Measurements from ENCODE around the gene ADGRB3. TPM values are rescaled to one million over a fixed set of nuclear protein-coding genes. Genes with fewer than 3 reads are reported as not detected.

Gene ADGRB3
- total RNA-seq, 1 experiment from 2014 or later: 7.7 TPM

GRCh38 chr6:69164564-69165229 is 529.6 kb downstream of the ADGRB3 start:
- intact Hi-C loops (cut with micrococcal nuclease; ENCODE audit: unreplicated experiment): no loop called here
- TF ChIP-seq CTCF (conservative IDR thresholded peaks at IDR 0.05; ENCODE audit: low read depth, low read length): peak; percentile 56
- TF ChIP-seq EZH2 (IDR thresholded peaks at IDR 0.05; ENCODE audit: borderline replicate concordance, low read depth, low read length, poor library complexity, severe bottlenecking): no peak
- Histone ChIP-seq H3K27me3 (replicated peaks; ENCODE audit: insufficient read depth, low read depth, low read length, poor library complexity) (no peaks in the 10 kb centered on the region), H3K27ac (ENCODE audit: low read depth, low read length, poor library complexity, severe bottlenecking) (no peak overlapping the region), H3K36me3 (ENCODE audit: insufficient read depth, low read length, poor library complexity, severe bottlenecking) (no peaks in the 10 kb centered on the region), H3K9me3 (ENCODE audit: low read depth, low read length, poor library complexity, severe bottlenecking) (no peaks in the 10 kb centered on the region), H3K4me1 (ENCODE audit: insufficient read depth, low read length, poor library complexity, severe bottlenecking) (no peaks in the 10 kb centered on the region), H3K4me3 (ENCODE audit: low read depth, low read length, poor library complexity, severe bottlenecking) (no peak overlapping the region)
- POLR2A ChIA-PET (ENCODE audit: low non-redundant PET): no interaction called here
- CTCF ChIA-PET: interaction anchor here (0.6 to 1.0 kb wide), 3 partner anchors 15 to 703 kb away, joined by 3 to 4 read pairs (median 3); no protein-coding TSS in a partner anchor
- BruUV-seq (replicated peaks): no TSS peak
- peak; percentile 55 for DNase-seq (ENCODE audit: low spot score)

GRCh38 chr6:69179681-69180080 is 544.6 kb downstream of the ADGRB3 start:
- no peaks in the 10 kb centered on the region for H3K4me1 ChIP-seq (ENCODE audit: insufficient read depth, low read length, poor library complexity, severe bottlenecking)
- intact Hi-C loops (cut with micrococcal nuclease; ENCODE audit: unreplicated experiment): loop anchor here (10.0 kb wide), 1 partner anchor 545 kb away; no protein-coding TSS in a partner anchor
- H3K4me3 ChIP-seq (ENCODE audit: low read depth, low read length, poor library complexity, severe bottlenecking): no peak overlapping the region
- no peaks in the 10 kb centered on the region for H3K27me3 ChIP-seq (replicated peaks; ENCODE audit: insufficient read depth, low read depth, low read length, poor library complexity)
- CTCF ChIA-PET: interaction anchor here (0.5 to 0.9 kb wide), 2 partner anchors 15 to 224 kb away, joined by 3 to 4 read pairs; no protein-coding TSS in a partner anchor
- TF ChIP-seq EZH2 (IDR thresholded peaks at IDR 0.05; ENCODE audit: borderline replicate concordance, low read depth, low read length, poor library complexity, severe bottlenecking) (no peak), CTCF (conservative IDR thresholded peaks at IDR 0.05; ENCODE audit: low read depth, low read length) (peak; percentile 33)
- no peaks in the 10 kb centered on the region for H3K36me3 ChIP-seq (ENCODE audit: insufficient read depth, low read length, poor library complexity, severe bottlenecking)
- POLR2A ChIA-PET (ENCODE audit: low non-redundant PET): no interaction called here
- no TSS peak for BruUV-seq (replicated peaks)
- no peaks in the 10 kb centered on the region for H3K9me3 ChIP-seq (ENCODE audit: low read depth, low read length, poor library complexity, severe bottlenecking)
- H3K27ac ChIP-seq (ENCODE audit: low read depth, low read length, poor library complexity, severe bottlenecking): no peak overlapping the region
- peak; percentile 34 for DNase-seq (ENCODE audit: low spot score)

- intact Hi-C loops (cut with micrococcal nuclease; ENCODE audit: unreplicated experiment): no loop called here
- BruUV-seq (replicated peaks): no TSS peak
Measured at GRCh38 chr6:69180361-69181067, 545.4 kb downstream of the ADGRB3 start.

More at GRCh38 chr6:69180361-69181067, 545.4 kb downstream of the ADGRB3 start:
- Histone ChIP-seq H3K4me1 (ENCODE audit: insufficient read depth, low read length, poor library complexity, severe bottlenecking) (no peaks in the 10 kb centered on the region), H3K27ac (ENCODE audit: low read depth, low read length, poor library complexity, severe bottlenecking) (no peak overlapping the region), H3K36me3 (ENCODE audit: insufficient read depth, low read length, poor library complexity, severe bottlenecking) (no peaks in the 10 kb centered on the region), H3K4me3 (ENCODE audit: low read depth, low read length, poor library complexity, severe bottlenecking) (no peak overlapping the region), H3K27me3 (replicated peaks; ENCODE audit: insufficient read depth, low read depth, low read length, poor library complexity) (no peaks in the 10 kb centered on the region), H3K9me3 (ENCODE audit: low read depth, low read length, poor library complexity, severe bottlenecking) (no peaks in the 10 kb centered on the region)
- POLR2A ChIA-PET (ENCODE audit: low non-redundant PET): no interaction called here
- DNase-seq (ENCODE audit: low spot score): no peak
- TF ChIP-seq CTCF (conservative IDR thresholded peaks at IDR 0.05; ENCODE audit: low read depth, low read length) (no peak), EZH2 (IDR thresholded peaks at IDR 0.05; ENCODE audit: borderline replicate concordance, low read depth, low read length, poor library complexity, severe bottlenecking) (no peak)
- CTCF ChIA-PET: interaction anchor here (0.5 to 0.6 kb wide), 2 partner anchors 223 to 516 kb away, joined by 3 to 4 read pairs; no protein-coding TSS in a partner anchor

Data from A673 (cell line).